Activated T-cell treated with anti-CD3 and anti-CD28 coated beads for 48 hours (primary cell): ENCODE results near the gene CRLF3.
"Not testable (repeated sequence)": the region's sequence is repeated elsewhere in the genome, so short reads cannot be mapped to it uniquely, and the experiment has no call there.

Experiments used
- DNase-seq: peaks from one replicate; pipeline ENCODE4 v3.0.0-alpha.2; 2020; ENCODE audit warnings: low read depth

The CRLF3 gene

GRCh38 chr17:30735644-30736043, 88.8 kb downstream of the CRLF3 start:
- DNase-seq = not testable (repeated sequence)

DNA sequence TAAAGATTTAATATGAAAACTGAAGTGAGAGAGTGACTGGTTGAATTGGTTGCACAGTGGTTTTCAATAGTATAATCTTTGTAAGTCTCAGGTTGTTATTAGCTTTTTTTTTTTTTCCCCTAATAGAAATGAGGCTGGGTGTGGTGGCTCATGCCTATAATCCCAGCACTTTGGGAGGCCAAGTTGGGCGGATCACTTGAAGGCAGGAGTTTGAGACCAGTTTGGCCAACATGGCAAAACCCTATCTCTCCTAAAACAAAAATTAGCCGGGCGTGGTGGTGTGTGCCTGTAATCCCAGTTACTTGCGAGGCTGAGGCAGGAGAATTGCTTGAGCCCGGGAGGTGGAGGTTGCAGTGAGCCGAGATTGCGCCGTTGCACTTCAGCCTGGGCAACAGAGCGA, 89.3 kb downstream of the CRLF3 start:
- DNase-seq = not testable (repeated sequence)

- not testable (repeated sequence) for DNase-seq
Measured at GRCh38 chr17:30734153-30734552, 90.3 kb downstream of the CRLF3 start.
